GM06990 (cell line): ENCODE data around the gene ZNF124.

ENCODE experiments used
- DNase-seq: peaks from one replicate; pipeline ENCODE4 v3.0.0-alpha.2; 2011; ENCODE audit not compliant: insufficient read length; ENCODE audit errors: extremely low read depth
- H3K27me3 ChIP-seq: replicated peaks from 2 replicates; pipeline ENCODE4 v1.6.0; 2011; ENCODE audit warnings: low read length; ENCODE audit not compliant: control insufficient read depth, insufficient read depth
- H3K36me3 ChIP-seq: 2 replicates; pipeline ENCODE4 v1.5.1; 2011; ENCODE audit warnings: low read length; ENCODE audit not compliant: control insufficient read depth, insufficient read depth
- H3K4me3 ChIP-seq: replicated peaks from 2 replicates; pipeline ENCODE4 v1.5.1; 2011; ENCODE audit warnings: low read depth, mild to moderate bottlenecking, control low read depth, low read length
- TF ChIP-seq, protein P1 (sequence below): IDR thresholded peaks from 2 replicates; pipeline ENCODE4 v1.5.1; 2011; ENCODE audit warnings: low read length, control low read depth, mild to moderate bottlenecking, inconsistent platforms; ENCODE audit not compliant: insufficient read depth, poor library complexity, severe bottlenecking

The ZNF124 gene

GRCh38 chr1:247193958-247194357, 22.1 kb upstream of the ZNF124 start:
- Histone ChIP-seq H3K27me3 (no peaks in the 10 kb centered on the region), H3K36me3 (peaks cover 9% of the 10 kb centered on the region), H3K4me3 (no peak overlapping the region)
- DNase-seq, result no peak
- TF ChIP-seq, protein P1, sequence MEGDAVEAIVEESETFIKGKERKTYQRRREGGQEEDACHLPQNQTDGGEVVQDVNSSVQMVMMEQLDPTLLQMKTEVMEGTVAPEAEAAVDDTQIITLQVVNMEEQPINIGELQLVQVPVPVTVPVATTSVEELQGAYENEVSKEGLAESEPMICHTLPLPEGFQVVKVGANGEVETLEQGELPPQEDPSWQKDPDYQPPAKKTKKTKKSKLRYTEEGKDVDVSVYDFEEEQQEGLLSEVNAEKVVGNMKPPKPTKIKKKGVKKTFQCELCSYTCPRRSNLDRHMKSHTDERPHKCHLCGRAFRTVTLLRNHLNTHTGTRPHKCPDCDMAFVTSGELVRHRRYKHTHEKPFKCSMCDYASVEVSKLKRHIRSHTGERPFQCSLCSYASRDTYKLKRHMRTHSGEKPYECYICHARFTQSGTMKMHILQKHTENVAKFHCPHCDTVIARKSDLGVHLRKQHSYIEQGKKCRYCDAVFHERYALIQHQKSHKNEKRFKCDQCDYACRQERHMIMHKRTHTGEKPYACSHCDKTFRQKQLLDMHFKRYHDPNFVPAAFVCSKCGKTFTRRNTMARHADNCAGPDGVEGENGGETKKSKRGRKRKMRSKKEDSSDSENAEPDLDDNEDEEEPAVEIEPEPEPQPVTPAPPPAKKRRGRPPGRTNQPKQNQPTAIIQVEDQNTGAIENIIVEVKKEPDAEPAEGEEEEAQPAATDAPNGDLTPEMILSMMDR, result no peak

DNA sequence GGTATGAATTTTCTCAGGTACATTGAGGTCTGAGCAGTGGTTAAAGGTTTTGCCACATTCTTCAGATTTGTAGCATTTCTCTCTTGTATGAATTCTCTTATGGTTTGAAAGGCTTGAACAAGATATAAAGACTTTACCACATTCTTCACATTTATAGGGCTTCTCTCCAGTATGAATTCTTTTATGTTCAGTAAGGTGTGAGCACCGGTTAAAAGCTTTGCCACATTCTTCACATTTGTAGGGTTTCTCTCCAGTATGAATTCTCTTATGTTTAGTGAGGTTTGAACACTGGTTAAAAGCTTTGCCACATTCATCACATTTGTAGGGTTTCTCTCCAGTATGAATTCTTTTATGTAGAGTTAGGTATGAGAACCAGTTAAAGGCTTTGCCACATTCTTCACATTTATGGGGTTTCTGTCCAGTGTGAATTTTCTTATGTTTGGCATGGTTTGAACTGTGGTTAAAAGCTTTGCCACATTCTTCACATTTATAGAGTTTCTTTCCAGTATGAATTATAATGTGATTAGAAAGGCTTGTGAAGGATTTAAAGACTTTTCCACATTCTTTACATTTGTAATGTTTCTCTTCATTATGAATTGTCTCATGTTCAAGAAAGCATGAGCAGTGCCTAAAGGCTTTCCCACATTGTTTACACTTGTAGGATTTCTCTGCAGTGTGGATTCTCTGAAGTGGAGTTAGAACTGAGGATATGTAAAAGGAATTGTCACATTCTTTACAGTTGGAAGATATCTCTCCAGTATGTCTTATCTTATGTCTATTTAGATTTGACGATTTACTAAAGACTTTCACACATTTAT, 18.4 kb upstream of the ZNF124 start:
- TF ChIP-seq, protein P1, result no peak
- Histone ChIP-seq H3K27me3 (no peaks in the 10 kb centered on the region), H3K36me3 (peaks cover 5% of the 10 kb centered on the region; the same call in 1 of the 2 replicates), H3K4me3 (no peak overlapping the region)
- DNase-seq, result no peak

GRCh38 chr1:247185667-247186066, 13.8 kb upstream of the ZNF124 start:
- TF ChIP-seq, protein P1, result no peak
- Histone ChIP-seq H3K36me3 (no peaks in the 10 kb centered on the region; the same call in 1 of the 2 replicates), H3K4me3 (no peak overlapping the region), H3K27me3 (no peaks in the 10 kb centered on the region)
- DNase-seq, result no peak

GRCh38 chr1:247184254-247184653, 12.4 kb upstream of the ZNF124 start:
- no peak overlapping the region for H3K4me3 ChIP-seq
- H3K36me3 ChIP-seq, result no peaks in the 10 kb centered on the region; the same call in 1 of the 2 replicates
- TF ChIP-seq, protein P1, result no peak
- no peaks in the 10 kb centered on the region for H3K27me3 ChIP-seq
- no peak for DNase-seq

DNA sequence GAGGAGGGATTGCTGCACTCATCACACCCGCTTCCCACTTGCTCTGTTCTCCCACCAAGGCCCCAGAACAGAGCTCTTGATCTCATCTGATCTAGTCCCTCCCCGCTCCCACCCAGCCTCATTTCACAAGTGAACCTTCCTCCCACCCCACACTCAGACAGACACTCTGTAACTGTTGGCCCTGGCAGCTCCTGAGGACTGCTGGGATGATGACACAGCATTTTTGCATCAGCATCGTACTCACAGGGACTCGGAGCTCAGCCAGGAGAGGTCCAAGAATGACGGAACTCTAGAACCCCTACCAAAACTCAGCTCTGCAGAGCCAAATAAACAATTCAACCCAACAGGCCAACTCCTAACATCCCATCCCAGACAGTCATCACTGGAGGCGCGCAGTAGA, 11.2 kb upstream of the ZNF124 start:
- H3K36me3 ChIP-seq, result no peaks in the 10 kb centered on the region
- TF ChIP-seq, protein P1, result no peak
- no peak overlapping the region for H3K4me3 ChIP-seq
- no peak for DNase-seq
- no peaks in the 10 kb centered on the region for H3K27me3 ChIP-seq
